ENCODE results near the gene LARP1. TPM values are rescaled to one million over a fixed set of nuclear protein-coding genes. Genes with fewer than 3 reads are reported as not detected.
"Not testable (repeated sequence)": the region's sequence is repeated elsewhere in the genome, so short reads cannot be mapped to it uniquely, and the experiment has no call there.

LARP1 gene
- total RNA-seq, 3 donors from 2014 or later, result 412 to 443 (median 432) TPM

GRCh38 chr5:154829589-154830218, 74.5 kb downstream of the LARP1 start:
- peaks cover 18% of the 10 kb centered on the region for H3K36me3 Mint-ChIP-seq (ENCODE audit: insufficient read depth)
- H3K4me1 Mint-ChIP-seq (ENCODE audit: low read depth), result peaks cover 36% of the 10 kb centered on the region
- H3K27me3 Mint-ChIP-seq (ENCODE audit: low read depth), result no peaks in the 10 kb centered on the region
- H3K9me3 Mint-ChIP-seq, result no peaks in the 10 kb centered on the region
- peak; percentile 81 to 87 for ATAC-seq
- H3K4me3 Mint-ChIP-seq, result peak overlapping the region; percentile 24
- DNase-seq, result peak; percentile 13

DNA sequence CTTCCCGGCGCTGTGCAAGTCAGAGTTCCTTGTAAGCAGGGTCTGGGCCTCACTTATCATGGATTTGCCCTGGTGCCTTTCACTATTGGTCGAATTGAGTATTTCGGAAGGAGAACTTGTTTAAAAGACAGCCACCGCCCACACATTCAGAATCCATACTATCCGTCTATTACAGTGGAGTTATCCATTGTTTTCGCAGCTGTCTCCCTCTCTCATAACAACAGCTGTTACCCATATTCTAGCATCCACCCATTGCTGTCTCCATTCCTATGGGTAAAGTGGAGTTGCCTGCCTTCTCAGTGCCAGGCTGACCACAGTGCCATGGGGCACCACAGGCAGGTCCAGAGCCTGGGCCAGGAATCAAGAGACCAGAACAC, 75.0 kb downstream of the LARP1 start:
- ATAC-seq (no peak), DNase-seq (no peak)
- Mint-ChIP-seq H3K4me1 (ENCODE audit: low read depth) (peaks cover 36% of the 10 kb centered on the region), H3K27me3 (ENCODE audit: low read depth) (no peaks in the 10 kb centered on the region), H3K36me3 (ENCODE audit: insufficient read depth) (peaks cover 18% of the 10 kb centered on the region), H3K9me3 (no peaks in the 10 kb centered on the region), H3K4me3 (peak overlapping the region; percentile 24)

GRCh38 chr5:154830596-154830995, 75.4 kb downstream of the LARP1 start:
- no peak overlapping the region for H3K4me3 Mint-ChIP-seq
- H3K27me3 Mint-ChIP-seq (ENCODE audit: low read depth), result no peaks in the 10 kb centered on the region
- DNase-seq (no peak), ATAC-seq (no peak)
- H3K4me1 Mint-ChIP-seq (ENCODE audit: low read depth), result peaks cover 35% of the 10 kb centered on the region
- H3K9me3 Mint-ChIP-seq, result no peaks in the 10 kb centered on the region
- H3K36me3 Mint-ChIP-seq (ENCODE audit: insufficient read depth), result peaks cover 18% of the 10 kb centered on the region

DNA sequence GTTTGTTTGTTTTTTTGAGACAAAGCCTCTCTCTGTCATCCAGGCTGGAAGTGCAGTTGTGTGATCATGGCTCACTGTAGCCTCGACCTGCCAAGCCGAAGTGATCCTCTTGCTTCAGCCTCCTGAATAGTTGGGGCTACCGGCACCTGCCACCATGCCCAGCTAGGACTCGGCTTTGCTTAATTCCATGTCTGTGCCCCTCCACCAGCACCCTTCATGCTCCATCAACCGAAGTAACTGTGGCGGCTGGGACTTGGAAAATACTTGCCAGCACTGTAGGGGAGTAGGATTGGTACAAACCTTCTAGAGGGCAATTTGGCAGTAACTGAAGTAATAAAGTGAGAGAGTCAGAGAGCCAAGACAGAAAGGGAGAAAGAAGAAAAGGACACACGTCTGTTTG, 76.3 kb downstream of the LARP1 start:
- no peaks in the 10 kb centered on the region for H3K27me3 Mint-ChIP-seq (ENCODE audit: low read depth)
- H3K4me1 Mint-ChIP-seq (ENCODE audit: low read depth), result peaks cover 32% of the 10 kb centered on the region
- DNase-seq, result no peak

DNA sequence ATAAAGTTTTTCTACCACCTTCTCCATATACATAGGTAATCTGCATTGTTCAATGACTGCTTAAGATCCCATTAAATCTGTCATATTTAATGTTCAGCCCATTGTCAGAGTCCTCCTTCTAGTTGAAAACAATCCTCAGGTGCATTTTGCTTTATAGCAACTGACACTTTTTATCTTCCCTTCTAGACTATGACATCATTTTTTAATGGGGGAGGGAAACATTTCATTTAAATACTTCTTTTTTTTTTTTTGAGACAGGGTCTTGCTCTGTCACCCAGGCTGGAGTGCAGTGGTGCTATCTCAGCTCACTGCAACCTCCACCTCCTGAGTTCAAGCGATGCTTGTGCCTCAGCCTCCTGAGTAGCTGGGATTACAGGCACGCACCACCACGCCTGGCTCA, 77.6 kb downstream of the LARP1 start:
- not testable (repeated sequence) for H3K4me3 Mint-ChIP-seq; H3K27me3 Mint-ChIP-seq (ENCODE audit: low read depth); ATAC-seq; DNase-seq; H3K9me3 Mint-ChIP-seq
- Mint-ChIP-seq H3K36me3 (ENCODE audit: insufficient read depth) (peaks cover 16% of the 10 kb centered on the region), H3K4me1 (ENCODE audit: low read depth) (peaks cover 28% of the 10 kb centered on the region)

More for the DNA sequence above, 76.3 kb downstream of the LARP1 start:
- Mint-ChIP-seq H3K4me3 (no peak overlapping the region), H3K9me3 (no peaks in the 10 kb centered on the region), H3K36me3 (ENCODE audit: insufficient read depth) (peaks cover 13% of the 10 kb centered on the region)
- ATAC-seq, result no peak

DNA sequence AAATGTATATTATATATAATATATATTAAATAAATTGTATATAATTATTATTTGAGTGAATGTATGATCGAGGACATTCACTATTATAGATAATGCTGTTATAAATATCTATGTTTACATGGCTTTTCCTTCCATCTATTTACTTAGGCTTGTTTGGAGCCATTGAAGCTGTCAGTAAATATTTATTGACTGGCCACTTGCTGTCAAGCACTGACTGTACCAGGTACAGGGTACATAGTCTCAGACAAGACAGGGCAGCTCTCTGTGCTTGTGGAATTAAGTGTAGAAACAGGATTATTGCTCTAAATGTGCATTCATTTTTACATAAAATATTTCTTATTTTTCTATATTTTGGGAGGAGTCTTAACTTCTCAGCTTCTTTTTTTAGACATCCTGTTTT, 78.9 kb downstream of the LARP1 start:
- Mint-ChIP-seq H3K4me3 (no peak overlapping the region), H3K36me3 (ENCODE audit: insufficient read depth) (peaks cover 14% of the 10 kb centered on the region), H3K4me1 (ENCODE audit: low read depth) (peaks cover 19% of the 10 kb centered on the region), H3K27me3 (ENCODE audit: low read depth) (no peaks in the 10 kb centered on the region), H3K9me3 (no peaks in the 10 kb centered on the region)
- ATAC-seq (no peak), DNase-seq (no peak)

- H3K4me3 Mint-ChIP-seq, ATAC-seq: not testable (repeated sequence)
- H3K36me3 Mint-ChIP-seq (ENCODE audit: insufficient read depth), result peaks cover 11% of the 10 kb centered on the region
Observed at GRCh38 chr5:154835701-154836052, 80.5 kb downstream of the LARP1 start.

DNA sequence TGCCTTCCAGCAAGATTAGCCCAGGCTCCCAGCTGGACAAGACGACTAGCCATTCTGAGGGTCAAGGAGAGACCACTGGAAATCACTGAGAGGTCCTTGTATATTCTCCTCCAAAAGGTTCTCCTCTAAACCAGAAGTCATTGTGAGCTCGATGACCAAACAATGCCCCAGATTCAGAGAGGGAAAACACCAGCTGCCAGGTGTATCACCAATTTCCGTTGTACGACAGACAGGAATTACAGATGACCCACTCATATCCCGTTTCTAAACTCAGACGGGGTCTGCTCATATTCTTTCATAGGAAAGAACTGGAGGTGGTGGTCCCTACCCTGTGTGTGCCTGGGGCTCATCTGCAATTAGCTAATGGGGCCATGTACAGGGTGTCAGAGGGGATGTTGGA, 81.0 kb downstream of the LARP1 start:
- ATAC-seq (no peak), DNase-seq (no peak)
- Mint-ChIP-seq H3K36me3 (ENCODE audit: insufficient read depth) (peaks cover 9% of the 10 kb centered on the region), H3K4me1 (ENCODE audit: low read depth) (no peaks in the 10 kb centered on the region), H3K27me3 (ENCODE audit: low read depth) (no peaks in the 10 kb centered on the region), H3K9me3 (no peaks in the 10 kb centered on the region), H3K4me3 (no peak overlapping the region)

More at GRCh38 chr5:154835701-154836052, 80.5 kb downstream of the LARP1 start:
- H3K27me3 Mint-ChIP-seq (ENCODE audit: low read depth); H3K9me3 Mint-ChIP-seq; DNase-seq; H3K4me1 Mint-ChIP-seq (ENCODE audit: low read depth): not testable (repeated sequence)

- Mint-ChIP-seq H3K4me3 (no peak overlapping the region), H3K36me3 (ENCODE audit: insufficient read depth) (peaks cover 5% of the 10 kb centered on the region), H3K4me1 (ENCODE audit: low read depth) (no peaks in the 10 kb centered on the region), H3K9me3 (no peaks in the 10 kb centered on the region), H3K27me3 (ENCODE audit: low read depth) (no peaks in the 10 kb centered on the region)
- no peak for ATAC-seq
- DNase-seq, result no peak
Observed at GRCh38 chr5:154837009-154837901, 82.1 kb downstream of the LARP1 start.

- no peaks in the 10 kb centered on the region for H3K9me3 Mint-ChIP-seq
- no peaks in the 10 kb centered on the region for H3K4me1 Mint-ChIP-seq (ENCODE audit: low read depth)
- ATAC-seq, result no peak
- H3K36me3 Mint-ChIP-seq (ENCODE audit: insufficient read depth), result peaks cover 8% of the 10 kb centered on the region
- no peaks in the 10 kb centered on the region for H3K27me3 Mint-ChIP-seq (ENCODE audit: low read depth)
- DNase-seq, result no peak
- H3K4me3 Mint-ChIP-seq, result no peak overlapping the region
Observed at GRCh38 chr5:154840435-154841272, 85.5 kb downstream of the LARP1 start.

- ATAC-seq (no peak), DNase-seq (no peak)
- Mint-ChIP-seq H3K4me1 (ENCODE audit: low read depth) (no peaks in the 10 kb centered on the region), H3K27me3 (ENCODE audit: low read depth) (no peaks in the 10 kb centered on the region), H3K36me3 (ENCODE audit: insufficient read depth) (peaks cover 8% of the 10 kb centered on the region), H3K4me3 (no peak overlapping the region), H3K9me3 (no peaks in the 10 kb centered on the region)
Observed at GRCh38 chr5:154841273-154841661, 86.1 kb downstream of the LARP1 start.

DNA sequence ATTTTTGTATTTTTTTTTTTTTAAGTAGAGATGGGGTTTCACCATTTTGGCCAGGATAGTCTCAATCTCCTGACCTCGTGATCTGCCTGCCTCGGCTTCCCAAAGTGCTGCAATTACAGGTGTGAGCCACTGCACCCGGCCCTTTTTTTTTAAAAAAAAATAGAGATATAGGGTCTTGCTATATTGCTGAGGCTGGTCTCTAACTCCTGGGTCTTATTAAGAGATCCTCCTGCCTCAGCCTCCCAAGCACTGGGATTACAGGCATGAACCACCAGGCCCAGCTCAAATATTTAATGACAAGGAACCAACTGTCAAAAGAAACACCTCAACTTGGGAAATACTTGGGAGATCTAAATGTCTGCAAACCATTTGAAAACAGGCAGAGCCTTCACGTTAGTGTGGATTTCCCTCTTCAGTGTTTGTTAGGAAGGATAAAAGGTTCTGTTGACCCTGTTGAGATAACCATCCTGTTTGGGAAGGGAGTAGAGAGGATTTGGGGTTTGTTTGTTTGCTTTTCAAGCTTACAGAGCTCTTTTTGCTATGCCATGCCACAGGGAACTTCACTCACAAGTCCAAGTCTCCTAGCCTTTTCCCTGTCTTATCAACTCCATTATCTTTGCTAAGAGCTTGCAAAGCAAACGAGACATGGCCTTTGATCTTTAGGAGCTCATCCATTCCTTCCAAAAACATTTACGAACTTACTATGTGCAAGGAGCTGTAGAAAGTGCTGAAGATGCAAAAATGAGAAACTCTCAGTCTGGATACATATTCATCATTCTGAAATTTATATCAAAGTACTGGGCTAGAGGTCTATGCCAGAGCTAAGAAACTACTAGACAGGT, 87.7 kb downstream of the LARP1 start:
- Mint-ChIP-seq H3K4me3 (no peak overlapping the region), H3K36me3 (ENCODE audit: insufficient read depth) (peaks cover 3% of the 10 kb centered on the region), H3K9me3 (no peaks in the 10 kb centered on the region), H3K4me1 (ENCODE audit: low read depth) (no peaks in the 10 kb centered on the region), H3K27me3 (ENCODE audit: low read depth) (no peaks in the 10 kb centered on the region)
- DNase-seq (no peak), ATAC-seq (no peak)

DNA sequence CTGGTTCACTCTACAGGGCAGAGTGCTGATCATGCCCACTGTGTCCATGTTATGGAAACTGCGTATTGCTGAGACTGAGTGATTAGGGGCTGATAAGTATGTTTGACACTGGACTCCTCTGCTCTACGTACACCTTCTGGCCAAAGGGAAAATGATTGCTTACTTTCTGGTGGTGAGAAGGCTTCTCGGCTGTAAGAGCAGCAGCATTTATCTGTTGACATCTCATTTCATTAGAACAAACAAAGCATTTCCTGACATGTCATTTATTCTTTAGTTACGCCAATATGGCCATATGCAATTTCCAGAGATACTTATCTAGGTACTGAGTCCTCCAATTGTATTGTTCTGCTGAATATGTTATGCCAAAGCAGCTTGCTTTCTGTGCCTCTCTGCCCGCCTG, 89.6 kb downstream of the LARP1 start:
- no peak overlapping the region for H3K4me3 Mint-ChIP-seq
- peaks cover 3% of the 10 kb centered on the region for H3K36me3 Mint-ChIP-seq (ENCODE audit: insufficient read depth)
- H3K9me3 Mint-ChIP-seq, result no peaks in the 10 kb centered on the region
- H3K27me3 Mint-ChIP-seq (ENCODE audit: low read depth), result no peaks in the 10 kb centered on the region
- no peaks in the 10 kb centered on the region for H3K4me1 Mint-ChIP-seq (ENCODE audit: low read depth)
- ATAC-seq, result no peak
- DNase-seq, result no peak
